Dermis microvascular lymphatic vessel endothelial cell (primary cell): ENCODE results near the gene XXYLT1. TPM values are rescaled to one million over a fixed set of nuclear protein-coding genes. Genes with fewer than 3 reads are reported as not detected.
A peak's percentile ranks its signal among the peaks of the same experiment; 100 is the strongest.

ENCODE experiments used
- DNase-seq, 2 donors: peaks; one replicate each; pipeline versions ENCODE4 v3.0.0 to v3.0.0-alpha.2; 2010; ENCODE audit warnings: low read depth in 2 of 2
- total RNA-seq: library from RNA; depleted of rRNA; stranded (reverse); fragments of >200 nt; gene quantifications from 2 replicates; pipeline ENCODE4 v1.2.1, GENCODE V29; 2014

Gene XXYLT1
- total RNA-seq, 1 donor from 2014 or later = 19.0 TPM

- DNase-seq = no peak
These were observed 189.6 kb downstream of the XXYLT1 start for GRCh38 chr3:195081242-195081963.

DNA sequence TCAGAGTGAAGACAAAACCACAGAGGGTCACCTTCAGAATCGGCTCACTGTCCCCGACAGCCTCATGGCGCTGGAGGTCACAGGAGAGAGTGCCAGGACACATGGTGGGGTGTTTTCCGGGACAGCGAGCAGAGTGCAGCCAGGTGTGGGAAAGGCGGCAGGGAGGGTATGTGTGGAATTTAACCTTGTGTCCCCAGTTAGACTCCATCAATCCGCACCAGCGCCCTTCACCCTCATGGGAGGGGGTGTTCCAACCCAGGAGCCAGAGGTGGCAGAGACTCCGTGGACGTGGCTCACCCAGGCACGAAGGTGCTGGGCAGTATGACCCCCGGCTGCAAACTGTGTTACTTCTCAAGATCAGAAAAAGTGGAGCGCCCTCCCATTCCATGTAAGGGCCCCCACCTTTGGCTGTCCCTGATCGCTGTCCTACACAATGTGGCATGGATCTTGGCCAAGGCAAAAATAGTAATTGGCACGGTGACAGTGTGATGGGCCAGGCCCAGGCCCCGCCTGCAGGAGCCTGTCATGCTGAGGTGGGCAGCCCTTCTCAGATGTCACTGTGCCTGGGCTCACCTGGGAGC is 190.3 kb downstream of the XXYLT1 start:
- DNase-seq = peak; percentile 45 to 78

- peak; percentile 70 to 81 for DNase-seq
These were observed 190.8 kb downstream of the XXYLT1 start for GRCh38 chr3:195080125-195080524.

DNA sequence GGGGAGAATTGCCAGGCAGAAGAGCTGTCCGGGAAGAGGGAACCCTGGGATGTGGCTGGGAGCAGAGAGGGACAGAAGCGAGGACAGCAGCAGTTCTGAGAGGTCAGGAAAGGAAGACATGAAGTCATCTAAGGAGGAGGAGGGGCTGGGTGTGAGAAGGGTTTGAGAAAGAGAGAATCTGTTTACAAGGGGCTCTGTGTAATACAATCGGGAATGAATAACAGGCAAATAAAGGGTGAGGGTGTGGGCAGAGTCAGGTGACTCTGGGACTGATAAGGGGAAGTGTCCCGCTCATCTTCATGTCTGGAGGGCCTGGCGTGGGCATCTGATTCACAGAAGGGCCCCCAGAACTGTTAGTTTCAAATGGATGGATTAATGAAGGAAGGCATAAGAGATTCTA is 191.3 kb downstream of the XXYLT1 start:
- DNase-seq = no peak

DNA sequence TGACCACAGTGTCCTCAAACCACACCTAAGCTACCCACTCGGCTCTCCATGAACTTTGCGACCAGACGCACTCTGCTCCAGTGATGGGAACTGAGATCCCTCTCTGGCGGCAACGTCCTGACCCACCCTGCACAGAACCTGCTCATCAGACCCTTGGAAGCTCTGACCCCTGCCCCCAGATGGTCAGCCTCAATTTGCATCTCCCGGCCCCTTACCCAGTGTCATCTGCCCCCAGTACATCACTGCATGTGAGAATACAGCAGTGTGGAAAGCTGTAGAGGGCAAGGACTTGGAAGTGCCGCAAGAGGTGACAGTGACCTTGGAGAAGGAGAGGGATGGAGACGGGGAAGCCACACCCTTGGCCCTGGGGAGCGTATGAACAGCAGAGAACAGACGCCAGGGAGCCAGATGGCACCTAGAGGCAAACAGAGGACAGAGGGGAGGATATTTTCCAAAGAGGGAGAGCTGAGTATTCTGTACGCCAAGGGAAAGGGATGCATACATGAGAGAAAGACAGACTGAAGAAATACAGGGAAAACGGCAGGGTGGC is 192.0 kb downstream of the XXYLT1 start:
- DNase-seq = no peak

GRCh38 chr3:195077611-195078540 is 193.1 kb downstream of the XXYLT1 start:
- DNase-seq = no peak

DNA sequence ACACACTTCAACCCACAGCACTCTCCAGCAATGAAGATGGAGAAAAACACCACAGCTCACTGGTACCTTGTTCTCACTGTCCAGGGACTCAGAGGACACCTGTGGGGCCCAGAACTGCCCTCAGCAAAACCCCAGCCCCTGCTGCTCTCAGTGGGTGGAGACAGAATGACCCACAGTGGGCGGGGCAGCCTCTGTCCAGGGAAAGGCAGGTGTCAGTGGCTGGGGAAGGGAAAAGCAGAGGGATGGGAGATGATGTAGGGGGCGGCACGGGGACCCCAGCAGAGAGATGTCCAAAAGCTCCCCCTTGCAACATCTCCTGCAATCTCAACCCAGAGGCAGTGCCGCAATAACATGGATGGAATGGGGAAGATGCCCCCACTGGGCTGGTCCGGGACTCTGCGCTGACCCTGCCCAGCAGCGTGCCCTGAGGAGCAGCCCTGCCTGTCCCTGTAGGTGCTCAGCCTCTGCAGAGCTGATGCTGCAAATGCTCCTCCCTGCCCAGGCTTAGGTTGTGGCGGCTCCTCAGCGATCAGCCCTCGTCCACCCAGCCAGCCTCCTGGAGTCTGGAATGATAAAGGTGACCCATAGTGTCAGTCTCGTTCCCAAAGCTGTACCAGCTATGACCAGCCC is 193.9 kb downstream of the XXYLT1 start:
- no peak for DNase-seq

DNA sequence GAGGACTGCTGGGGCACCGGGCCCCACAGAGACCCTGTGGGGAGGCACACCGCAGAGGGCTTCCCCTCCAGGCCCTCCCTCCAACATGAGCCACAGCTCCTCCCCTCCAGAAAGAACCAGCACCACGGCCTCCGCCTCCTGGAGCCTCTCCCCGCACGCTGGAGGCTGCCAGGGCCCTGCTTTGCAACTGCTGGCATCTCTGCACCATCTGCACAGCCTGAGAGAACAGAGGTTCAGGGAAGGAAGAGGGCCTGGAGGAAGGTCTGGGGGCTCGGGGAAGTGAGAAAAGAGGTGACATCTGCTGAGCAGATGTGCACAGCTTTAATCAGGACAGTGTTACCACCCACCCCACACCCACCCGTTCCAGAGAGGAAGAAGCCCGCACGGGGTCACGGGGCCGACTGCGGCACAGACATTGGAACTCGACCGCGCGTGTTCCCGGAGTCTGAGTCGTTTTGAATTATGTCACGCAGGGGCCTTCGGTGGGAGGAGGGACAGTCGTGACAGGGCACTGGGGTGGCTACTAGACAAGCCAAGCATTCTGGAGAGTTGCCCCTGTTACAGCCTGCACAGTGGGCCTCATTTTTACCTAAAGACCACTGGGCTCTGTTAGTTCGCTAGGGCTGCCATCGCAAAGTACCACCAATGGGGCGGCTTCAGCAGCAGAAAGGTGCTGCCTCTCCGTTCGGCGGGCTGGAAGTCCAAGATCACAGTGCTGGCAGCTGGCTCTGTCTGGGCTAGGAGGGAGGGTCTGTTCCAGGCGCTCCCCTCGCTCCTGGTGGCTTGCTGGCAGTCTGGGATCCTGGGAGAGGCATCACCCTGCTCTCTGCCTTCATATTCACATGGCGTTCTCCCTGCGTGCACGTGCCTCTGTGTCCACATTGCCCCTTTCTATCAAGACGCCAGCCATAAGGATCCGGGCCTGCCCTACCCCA is 194.8 kb downstream of the XXYLT1 start:
- DNase-seq = no peak

GRCh38 chr3:195075199-195075940 is 195.6 kb downstream of the XXYLT1 start:
- no peak for DNase-seq

GRCh38 chr3:195073866-195074860 is 196.8 kb downstream of the XXYLT1 start:
- DNase-seq = no peak

DNA sequence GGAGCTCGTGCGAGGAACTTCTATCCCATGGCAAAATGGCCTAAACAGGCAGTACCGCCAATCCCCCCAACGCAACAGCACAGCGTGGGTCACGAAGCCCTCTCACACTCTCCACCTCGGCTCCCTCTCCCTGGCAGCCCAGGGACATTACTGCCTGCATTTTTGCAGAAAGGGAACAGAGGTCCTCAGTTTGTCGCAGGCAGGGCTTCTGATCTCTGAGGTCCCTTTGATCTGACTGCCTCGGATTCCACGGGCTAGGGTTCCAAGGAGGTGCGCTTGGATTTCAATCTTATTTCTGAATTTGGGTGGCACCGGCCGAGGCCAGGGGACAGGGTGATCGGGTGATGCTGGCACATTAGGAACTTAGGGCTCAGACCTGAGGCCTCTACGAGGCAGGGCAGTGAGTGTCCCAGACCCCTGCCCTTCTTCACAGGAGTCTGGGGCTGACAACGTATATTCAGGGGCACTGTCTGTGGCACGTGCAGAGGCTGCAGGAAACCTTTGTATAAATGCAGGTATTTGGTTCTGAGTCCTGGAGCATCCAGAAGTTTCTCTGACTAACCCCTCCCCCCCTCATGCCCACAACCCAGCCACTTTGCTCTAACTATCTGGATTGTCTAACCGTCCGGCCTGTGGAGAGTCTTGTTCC is 197.9 kb downstream of the XXYLT1 start:
- DNase-seq = no peak

GRCh38 chr3:195071916-195072820 is 198.8 kb downstream of the XXYLT1 start:
- no peak for DNase-seq

DNA sequence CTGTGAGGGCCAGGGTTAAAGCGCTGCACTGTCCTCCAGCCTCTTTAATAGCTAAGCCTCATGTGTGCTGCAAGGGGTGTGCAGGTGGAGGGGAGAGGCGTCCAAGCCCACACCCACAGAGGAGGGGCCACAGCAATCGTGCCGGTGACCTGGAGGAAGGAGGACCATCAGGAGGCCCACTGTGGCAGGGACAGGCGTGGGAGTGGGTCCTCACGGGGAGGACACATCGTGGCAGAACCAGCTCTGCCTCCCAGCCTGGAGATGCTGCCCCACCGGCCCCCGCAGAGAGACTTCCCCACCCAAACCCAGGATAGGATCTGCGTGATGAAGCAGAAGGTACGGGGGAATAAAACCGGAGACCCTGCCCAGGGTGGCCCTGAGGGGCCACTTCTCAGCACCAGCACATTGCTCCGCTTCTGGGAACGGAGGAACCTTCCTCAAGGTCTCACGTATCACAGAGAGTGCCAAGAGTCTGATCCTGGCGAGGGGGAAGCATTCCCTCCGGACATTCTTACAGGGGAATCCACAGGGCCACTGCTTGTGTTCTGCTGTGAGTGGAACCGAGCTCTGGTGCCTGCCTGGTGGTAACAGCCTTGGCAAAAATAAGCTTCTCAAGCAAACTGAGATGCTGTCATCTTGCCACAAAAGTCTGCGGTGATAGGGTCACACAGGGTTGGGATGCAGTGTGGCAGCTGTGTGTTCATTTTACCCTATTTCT is 199.8 kb downstream of the XXYLT1 start:
- DNase-seq = no peak

DNA sequence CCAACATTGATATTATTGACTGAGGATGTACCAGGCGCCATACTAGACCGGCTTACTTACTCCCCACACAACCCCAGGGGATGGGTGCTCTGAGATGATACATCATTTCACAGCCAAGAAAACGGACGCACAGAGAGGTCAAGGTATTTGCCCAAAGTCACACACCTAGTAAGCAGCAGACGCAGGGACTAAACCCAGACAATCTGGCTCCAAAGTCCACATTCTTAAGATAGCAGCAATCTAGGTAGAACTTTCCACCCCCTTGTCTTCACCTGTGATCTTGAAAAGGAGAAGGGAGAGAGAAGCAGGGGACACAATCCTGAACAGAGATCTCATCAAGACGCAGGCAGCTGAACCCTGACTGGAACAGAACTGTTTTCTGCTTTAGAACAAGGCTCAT is 200.6 kb downstream of the XXYLT1 start:
- DNase-seq = no peak

DNA sequence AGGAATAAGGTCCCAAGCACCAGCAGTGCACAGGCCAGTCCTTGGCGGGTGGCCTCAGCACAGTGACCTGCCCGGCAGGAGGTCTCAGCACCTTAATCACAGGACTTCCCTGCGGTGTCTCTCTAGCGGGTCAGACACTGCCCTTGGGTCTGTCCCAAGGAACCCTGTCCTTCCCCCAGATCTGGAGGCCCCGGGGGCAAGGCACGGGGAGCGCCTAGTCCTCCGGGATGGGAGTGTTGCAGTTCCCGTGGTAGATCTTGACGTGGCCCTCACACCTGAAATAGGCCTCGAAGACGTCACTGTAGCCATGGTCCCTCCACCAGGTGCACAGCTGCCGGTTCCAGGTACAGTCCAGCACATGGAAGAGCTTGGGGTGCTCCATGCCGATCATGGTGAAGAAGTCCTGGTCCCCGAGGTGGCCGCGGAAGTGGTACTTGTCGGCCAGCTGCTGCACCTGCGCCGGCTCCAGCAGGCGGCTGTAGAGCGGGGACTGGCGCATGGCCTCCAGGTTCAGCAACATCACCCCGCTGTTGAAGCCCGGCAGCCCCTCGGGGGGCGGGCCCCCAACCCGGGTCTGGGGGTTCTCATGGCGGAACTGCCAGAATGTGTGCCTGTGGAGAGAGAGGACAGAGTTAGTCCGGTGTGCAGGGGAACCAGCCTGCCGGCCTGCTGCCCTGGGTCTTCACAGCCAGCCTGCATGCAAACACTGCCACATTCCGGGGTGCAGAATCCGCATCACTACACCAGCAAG is 201.3 kb downstream of the XXYLT1 start:
- DNase-seq = no peak
